Measurements from ENCODE around the gene CFAP90.
A peak's percentile ranks its signal among the peaks of the same experiment; 100 is the strongest.

The CFAP90 gene, protein sequence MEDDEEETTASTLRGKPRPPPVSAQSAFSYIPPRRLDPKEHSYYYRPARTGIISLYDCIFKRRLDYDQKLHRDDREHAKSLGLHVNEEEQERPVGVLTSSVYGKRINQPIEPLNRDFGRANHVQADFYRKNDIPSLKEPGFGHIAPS

DNA sequence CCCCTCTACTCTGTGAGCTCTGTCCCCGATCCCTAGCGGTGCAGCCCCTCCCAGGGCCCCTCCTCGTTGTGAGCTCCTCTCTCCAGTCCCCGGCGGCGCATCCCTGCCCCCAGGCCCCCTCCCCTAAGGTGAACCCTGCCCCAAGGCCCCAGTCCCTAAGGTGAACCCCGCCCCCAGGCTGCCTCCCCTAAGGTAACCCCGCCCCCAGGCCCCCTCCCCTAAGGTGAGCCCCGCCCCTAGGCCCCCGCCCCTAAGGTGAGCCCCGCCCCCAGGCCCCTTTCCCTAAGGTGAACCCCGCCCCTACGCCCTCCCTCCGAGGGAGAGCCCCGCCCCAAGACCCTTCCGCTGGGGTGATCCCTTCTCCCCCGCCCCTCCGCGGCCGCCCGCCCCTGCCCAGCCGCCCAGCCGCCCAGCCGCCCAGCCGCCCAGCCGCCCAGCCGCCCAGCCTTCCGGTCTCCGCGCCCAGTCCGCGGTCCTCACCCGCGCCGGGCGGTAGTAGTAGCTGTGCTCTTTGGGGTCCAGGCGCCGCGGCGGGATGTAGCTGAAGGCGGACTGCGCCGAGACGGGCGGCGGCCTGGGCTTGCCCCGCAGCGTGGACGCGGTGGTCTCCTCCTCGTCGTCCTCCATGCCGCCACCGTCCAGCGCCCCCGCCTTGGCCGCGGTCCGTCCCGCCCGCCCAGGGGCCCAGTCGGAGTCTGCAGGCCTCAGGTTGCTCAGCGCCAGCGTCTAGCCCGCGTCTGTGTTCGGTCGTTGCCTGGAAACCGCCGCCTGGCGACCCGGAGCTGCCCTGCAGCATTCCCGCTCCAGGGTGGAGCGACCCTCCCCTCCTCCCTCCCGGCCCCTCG, at the start of gene CFAP90:
Gene CFAP90 (minus strand): TSS at position 739 of the 845 bp plus-strand sequence. CDS start 112 bp downstream, at position 627.
- no peak for DNase-seq

DNA sequence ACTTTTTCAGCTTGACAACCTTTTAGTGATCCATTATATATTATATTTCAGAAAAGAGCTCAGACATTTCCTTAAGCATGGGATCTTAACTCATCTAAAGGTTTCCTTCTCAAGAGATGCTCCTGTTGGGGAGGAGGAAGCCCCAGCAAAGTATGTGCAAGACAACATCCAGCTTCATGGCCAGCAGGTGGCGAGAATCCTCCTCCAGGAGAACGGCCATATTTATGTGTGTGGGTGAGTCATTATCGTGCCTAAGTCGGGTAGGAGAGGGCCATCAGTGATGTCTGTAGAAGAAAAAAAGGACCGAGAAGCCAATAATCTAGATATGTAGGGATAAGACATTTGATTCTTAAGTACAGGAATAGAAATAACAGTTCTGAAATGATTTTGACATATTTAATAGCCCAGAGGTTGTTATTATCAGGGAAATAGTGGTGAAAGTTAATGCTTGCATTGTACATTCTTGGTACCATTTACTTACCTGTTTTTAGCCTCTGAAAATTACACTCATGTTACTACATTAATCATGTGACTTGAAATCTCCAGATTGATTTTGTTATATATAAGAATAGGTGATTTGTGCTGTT, 46.2 kb upstream of the CFAP90 start:
- peak; percentile 40 to 45 for DNase-seq

DNA sequence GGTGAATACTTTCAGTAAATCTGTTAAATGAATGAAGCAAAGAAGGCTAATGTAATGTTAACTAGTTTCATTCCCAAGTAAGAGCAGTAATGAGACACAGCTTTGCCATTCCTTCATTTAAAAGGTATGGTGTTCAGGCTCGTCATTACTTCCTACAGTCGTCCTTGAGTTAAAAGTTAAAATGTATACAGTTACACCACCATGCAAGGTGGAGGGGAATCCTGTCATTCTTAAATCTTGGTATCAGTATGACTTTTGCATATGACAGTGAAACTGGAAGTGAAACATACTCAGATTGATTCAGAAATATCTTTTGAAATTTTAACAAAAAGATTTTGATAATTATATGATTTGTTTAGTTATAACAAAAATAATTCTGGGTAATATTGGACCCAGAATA, 43.9 kb upstream of the CFAP90 start:
- DNase-seq: no peak

DNA sequence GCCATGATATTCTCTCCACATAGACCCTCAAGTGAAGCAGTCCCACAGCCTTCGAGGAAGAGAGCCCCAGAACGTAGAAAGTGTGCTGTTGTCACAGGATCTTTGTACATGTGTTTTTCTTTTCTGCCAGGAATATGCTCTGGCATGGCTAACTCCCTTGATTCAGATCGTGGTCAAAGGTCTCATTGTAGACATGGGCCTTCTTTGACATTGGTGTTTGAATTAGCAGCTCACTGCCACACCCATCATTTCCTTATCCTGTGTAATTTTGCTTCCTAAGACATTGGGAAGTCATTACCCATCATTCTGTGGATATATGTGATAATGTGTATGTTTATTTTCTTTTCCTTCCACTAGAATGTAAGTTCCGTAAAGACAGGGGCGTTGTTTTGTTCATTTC, 43.5 kb upstream of the CFAP90 start:
- no peak for DNase-seq

DNA sequence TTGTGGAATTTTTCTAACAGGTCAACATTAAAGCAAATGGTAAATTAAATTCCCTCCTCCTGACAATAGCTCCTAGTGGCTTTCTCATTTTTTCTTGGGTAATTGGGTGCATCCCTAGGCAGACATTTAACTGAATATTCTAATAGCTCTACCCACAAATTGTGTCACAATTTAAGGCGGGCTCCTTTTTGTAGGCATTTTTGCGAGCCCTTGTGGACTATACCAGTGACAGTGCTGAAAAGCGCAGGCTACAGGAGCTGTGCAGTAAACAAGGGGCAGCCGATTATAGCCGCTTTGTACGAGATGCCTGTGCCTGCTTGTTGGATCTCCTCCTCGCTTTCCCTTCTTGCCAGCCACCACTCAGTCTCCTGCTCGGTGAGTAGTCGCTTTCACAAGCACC, 38.0 kb upstream of the CFAP90 start:
- no peak for DNase-seq

DNA sequence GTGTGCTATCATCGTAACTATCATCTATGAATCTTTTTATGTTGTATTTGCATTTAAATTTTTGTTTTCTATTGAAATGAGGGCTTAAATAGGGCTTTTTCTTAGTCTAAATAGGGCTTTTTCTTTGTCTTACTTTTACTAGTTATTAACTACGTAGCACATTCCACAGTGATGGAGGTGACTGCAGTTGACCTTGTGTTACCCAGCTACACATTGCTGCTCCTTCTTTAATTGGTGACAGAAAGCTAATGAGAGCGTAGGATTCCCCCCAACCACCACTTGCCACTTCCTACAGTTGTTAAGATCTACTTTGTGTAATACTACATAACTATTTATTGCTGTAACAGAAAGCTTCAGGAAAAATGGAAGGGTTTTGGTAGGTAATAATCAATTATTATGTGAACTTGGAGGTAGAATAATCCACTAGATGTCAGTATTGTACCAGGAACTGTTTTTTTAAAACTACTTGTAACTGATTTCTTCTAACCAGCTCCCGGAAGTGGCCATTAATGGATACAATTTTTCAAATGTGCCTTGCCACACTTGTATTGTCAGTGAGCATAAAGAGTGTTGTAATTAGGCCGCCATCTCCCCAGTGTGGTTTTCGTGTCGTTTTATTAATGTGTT, 36.0 kb upstream of the CFAP90 start:
- peak; percentile 13 to 17 for DNase-seq

DNA sequence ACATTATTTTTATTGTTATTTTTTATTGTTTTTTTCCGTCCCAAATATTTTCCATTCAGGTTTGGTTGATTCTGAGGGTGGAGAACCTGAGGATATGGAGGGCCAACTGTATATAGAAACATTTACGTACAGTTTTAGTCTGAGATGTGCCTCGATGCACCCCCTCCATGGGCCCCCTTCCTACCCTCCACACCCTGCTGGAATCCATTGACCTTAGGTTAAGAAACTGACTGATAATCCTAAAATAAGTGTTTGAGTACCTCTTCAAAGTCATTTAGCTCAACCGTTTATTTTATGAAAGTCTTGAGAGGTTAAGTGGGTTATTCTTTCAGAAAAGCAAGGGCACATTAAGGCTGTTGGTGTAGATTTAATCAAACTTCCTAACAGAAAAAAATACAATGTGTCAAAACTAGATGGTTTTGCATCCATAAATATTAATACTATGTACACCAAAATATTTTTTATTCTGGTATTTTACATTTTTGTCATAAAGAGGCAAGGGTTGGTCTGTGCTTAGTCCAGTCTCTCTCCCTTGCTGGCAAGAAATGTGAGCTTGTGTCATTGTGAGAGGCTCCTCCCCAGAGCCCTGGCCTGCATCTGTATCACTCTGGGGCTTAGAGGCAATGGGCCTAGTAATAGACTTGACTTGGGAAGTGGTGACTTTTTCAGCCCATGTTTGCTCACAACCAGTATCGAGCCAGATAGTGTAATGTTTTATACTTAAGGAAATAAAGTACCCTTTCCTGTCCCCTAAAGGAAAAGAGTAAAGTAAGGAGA, 33.7 kb upstream of the CFAP90 start:
- DNase-seq: no peak

DNA sequence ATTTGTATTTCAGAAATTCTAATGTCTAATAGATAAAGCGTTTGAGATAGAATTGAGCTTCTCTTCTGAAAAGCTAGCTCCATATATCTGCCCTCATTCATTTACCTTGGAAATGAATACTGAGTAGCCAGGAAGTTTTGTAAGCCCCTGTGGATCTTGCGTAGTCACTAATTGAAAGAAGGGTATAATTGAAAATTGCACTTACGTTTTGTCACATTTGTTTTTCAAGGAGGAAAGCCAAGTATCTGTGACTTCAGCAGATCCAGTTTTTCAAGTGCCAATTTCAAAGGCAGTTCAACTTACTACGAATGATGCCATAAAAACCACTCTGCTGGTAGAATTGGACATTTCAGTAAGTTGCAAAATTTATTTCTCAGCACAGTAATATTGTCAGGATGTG, 32.0 kb upstream of the CFAP90 start:
- DNase-seq: no peak

DNA sequence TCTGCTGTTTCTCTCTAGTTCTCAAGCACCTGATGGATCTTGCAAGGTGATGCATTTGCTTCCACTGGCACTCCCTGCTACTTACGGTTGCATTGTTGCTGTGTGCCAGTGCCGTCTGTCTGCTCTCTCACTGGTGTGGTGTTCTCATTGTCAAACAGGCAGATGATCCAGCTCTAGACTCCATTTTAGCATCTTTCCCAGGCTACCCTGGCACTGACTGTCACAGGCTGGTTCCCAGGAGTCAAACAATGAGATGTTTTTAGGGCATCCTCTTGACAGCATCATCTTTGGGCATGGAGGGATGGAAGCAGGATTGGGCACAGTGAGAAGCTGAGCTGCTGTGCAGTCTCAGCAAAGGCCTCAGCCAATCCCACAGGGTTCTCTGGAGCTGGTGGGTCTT, 30.9 kb upstream of the CFAP90 start:
- no peak for DNase-seq

DNA sequence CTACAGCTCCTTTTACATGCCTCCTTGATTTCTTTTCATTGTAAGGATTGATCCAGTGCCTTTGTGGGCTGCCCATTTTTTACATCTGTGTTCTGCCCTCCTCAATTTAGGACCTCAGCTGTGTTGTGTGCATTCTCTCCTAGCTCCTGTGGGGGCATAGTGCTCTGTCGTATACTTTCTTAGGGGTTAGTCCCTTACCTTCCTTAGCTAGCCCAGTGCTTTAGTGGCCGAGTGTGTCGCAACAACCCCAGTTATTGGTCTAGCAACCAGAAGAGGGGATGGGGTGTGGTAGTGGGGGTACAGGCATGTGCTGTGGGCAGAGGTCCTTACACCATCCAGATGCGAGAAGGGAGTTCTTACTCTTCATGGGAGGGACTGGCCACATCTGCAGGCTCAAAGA, 30.2 kb upstream of the CFAP90 start:
- DNase-seq: no peak

DNA sequence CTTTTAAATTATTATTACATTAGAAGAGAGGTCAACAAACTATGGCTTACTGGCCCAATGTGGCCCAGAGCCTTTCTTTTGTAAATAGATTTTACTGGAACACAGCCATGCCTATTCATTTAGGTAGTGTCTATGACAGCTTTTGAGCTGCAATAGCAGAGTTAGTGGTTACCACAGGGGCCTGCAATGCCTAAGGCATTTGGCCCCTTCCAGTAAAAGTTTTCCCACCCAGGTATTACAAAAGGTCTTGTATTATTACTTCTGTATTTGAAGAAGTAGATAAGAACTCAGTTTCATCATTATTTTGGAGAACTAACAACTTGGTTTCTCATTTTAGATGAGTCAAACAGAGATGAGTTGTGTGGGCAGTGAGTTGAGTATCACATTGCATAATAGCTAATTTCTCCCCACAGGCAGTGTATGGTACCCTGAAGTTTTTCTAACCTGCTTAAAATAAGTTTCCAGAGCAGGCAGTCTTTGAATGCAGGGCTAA, 27.5 kb upstream of the CFAP90 start:
- no peak for DNase-seq

DNA sequence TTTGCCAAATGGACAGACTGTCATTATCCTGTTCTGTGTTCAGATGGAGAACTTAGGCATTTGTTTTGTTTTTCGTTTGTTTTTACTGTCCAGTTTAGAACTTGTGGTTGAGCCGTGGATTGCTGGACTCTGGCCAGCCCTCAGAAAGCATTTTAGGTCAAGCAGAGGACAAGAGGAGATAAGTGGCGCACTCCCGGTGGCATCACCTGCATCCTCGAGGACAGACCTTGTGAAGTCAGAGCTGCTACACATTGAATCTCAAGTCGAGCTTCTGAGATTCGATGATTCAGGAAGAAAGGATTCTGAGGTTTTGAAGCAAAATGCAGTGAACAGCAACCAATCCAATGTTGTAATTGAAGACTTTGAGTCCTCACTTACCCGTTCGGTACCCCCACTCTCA, 26.9 kb upstream of the CFAP90 start:
- no peak for DNase-seq

DNA sequence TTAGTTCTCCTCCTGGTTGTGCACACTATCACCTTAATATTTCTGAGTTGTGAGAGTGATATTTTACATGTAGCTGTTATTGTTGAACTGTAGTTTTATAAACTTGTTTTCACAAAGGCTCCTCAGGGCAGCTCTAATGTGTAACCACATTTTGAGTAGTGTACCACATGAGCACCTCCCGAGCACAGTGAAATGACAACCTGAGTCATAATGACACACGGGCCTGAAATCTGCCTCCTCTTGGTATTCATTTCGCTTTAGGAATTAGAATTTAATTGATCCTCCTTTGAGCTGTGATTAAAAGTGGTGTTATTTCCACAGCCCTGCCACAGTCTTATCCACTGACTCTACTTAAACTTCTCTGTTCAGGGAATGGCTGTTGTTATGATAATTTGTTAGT, 25.9 kb upstream of the CFAP90 start:
- no peak for DNase-seq

DNA sequence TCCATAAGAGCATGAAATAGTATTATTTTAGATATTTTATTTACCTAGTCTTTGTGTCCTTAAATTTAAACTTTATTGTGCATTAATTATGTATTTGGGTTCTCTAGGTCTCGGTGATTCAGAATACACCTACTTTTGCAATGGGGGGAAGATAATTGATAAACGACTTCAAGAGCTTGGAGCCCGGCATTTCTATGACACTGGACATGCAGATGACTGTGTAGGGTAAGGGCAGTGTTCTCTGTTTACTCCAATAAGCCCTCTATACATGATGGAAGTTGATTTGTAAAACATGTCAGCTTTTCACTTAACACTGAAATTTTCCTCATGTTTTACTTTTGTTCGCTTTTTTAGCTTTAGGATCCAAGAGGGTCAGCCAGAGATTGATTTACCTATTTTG, 24.2 kb upstream of the CFAP90 start:
- no peak for DNase-seq

DNA sequence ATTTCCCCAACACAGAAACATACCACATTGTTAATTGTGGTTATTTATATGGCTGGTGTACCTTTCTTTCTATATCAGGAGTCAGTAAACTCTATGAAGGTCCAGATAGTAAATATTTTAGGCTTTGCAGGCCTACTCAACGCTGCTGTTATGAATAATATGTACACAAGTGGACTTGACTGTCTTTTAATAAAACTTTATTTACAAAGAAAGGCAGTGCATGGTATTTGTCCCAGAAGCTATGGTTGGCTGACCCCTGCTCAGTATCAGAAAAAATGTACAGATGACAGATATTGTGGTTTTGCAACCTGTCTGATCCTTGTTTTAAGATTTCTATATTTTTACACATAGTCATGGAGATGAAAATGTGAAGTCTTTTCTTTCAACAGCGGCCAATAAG, 23.7 kb upstream of the CFAP90 start:
- DNase-seq: no peak

DNA sequence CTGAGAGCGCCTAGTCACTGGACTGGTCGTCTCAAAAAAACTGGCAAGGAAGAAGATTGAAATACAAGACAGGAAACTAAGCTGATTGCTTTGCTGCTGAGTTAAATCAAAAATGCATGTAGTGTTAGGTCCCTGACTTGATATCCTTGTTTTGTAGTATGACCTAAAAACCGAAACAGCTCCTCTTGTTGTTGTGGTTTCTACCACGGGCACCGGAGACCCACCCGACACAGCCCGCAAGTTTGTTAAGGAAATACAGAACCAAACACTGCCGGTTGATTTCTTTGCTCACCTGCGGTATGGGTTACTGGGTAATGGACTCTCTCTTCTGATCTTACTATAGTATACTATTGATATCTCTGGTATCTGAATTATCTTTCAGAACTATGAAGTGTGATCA, 22.3 kb upstream of the CFAP90 start:
- DNase-seq: no peak

DNA sequence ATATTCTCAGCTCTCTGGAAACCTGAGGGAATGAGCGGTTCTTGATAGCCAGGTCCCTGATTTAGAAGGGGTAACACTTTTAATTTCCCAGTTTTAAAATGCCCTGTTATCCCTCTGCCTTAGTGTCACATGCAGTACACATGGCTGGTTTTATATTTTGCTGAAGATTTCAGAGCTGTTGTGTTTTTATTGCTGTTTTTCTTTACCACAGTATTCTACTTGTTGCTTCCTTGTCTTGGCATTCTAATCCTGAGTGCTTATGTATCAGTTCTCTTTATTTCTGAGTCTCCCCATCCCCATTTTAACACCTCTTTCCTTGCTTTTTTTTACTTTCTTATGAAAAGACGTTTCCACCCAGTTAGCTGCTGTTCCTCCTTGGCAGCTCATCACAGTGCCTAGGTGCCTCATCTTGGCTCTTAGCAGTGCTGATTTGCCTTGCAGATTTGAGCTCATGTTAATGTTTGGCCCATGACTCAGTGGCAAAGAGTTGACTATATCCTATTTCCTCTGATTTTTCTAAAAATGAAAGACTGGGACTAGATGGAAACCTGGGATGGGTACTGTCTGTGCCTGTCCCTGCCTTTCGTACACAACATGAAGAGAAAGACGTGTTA, 21.7 kb upstream of the CFAP90 start:
- no peak for DNase-seq

DNA sequence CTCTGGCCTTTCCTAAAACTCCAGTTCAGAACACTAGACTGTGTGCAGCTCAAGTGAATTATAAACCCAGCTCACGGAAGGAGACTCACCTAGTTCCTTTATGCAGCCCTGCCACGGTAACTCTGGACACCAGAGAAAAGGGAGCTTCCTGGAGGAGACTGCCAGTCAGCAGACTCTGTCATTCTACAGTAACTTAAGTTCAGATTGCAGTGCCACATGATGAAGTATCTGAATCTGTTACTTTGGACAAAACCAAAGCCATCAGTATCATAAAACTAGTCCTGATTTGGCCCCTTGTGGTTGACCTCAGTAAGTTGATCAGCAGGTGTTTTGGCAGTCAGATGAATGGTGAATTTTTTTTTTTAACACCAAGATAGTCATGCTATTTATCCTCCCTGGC, 20.7 kb upstream of the CFAP90 start:
- no peak for DNase-seq

DNA sequence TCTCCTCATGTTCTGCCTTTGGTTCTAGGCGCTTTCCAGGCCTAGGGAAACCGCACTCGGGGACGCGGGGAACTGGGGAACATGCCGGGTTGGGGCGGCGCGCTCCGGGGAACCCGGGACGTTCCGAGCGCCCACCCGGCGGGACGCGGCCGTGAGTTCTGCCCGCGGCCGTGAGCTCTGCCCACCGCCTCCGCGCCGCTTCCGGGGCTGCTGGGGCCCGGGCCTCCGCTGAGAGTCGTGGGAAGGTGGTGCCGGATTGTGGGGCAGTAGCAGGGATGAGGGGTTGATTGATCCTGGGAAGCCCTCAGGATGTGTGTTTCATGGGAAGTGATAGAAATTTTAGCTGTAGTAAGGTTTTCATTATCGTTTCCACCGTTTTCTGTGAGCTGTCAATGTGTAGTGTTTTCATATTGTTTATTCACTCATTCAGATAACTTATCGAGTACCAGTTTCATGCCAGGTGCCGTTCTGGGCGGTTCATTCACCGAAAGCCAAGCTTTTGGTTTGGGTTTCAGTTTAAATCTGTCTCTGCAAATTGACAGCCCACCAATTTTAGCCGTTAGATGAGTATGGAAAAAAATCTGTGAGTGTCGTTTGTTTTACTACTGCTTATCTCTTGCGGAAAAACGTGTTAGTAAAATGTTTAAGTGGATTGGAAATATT, 18.7 kb upstream of the CFAP90 start:
- peak in 1 of 2 experiments; percentile 13 for DNase-seq

DNA sequence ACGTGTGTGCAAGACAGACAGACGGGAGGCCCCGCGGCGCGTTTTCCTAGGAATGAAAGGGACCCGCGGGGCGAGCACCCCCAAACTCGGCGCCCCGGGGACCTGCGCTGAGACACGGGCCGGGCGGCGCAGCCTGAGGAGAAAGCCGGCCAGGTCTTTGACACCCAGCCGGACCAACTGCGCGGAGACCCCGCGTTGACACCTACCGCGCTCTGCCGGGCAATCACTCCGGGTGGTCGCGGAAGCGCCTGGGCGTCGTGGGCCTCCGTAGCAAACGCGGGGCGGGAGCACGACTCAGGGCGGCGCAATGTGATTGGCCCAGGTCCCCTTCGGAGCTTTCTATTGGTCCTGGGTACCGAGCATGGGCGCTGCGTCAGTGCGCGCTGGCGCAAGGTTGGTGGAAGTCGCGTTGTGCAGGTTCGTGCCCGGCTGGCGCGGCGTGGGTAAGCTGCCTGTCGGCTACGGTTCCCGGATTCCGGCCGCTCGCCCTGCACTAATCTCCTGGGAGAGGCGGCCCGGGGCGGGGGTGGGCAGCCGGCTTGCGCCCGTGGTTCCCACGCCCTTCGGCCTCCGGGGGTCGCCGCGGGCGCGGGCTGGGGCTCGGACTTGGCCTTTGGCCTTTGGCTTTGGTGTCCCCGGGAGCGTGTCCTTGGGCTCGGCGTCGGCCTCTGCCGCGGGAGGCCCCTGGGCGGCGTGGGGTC, 18.0 kb upstream of the CFAP90 start, which contains the start of the genes FASTKD3 and MTRR:
Gene FASTKD3 (minus strand): TSS at position 259 of the 701 bp plus-strand sequence. CDS start 948 bp downstream, outside the sequence.
Gene MTRR (plus strand): TSS at position 376 of the 701 bp plus-strand sequence. CDS start 1,647 bp downstream, outside the sequence.
- peak; percentile 94 to 97 for DNase-seq

DNA sequence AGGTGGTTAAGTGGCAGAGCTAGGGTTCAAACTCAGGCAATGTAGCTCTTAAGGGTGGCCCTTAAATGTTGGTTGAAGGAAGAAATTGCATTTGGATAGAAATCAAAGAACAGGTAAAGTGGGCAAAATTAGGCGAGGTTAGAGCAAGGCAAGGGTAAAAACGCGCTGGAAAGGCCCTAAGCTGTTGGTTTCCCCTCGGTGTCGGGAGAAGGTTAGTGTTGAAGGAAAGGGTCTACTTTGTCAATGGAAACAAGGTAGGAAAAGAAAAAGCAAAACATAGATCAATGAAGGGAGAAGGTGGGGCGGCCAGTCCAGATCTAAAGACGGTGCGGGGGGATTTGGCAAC, 17.5 kb upstream of the CFAP90 start:
- no peak for DNase-seq
